ENCODE measurements around the gene ANAPC10. TPM values are rescaled to one million over a fixed set of nuclear protein-coding genes. Genes with fewer than 3 reads are reported as not detected.
A peak's percentile ranks its signal among the peaks of the same experiment; 100 is the strongest.

Gene ANAPC10
- total and polyA plus RNA-seq, 2 experiments from 2014 or later, result 22.4 to 31.7 TPM

DNA sequence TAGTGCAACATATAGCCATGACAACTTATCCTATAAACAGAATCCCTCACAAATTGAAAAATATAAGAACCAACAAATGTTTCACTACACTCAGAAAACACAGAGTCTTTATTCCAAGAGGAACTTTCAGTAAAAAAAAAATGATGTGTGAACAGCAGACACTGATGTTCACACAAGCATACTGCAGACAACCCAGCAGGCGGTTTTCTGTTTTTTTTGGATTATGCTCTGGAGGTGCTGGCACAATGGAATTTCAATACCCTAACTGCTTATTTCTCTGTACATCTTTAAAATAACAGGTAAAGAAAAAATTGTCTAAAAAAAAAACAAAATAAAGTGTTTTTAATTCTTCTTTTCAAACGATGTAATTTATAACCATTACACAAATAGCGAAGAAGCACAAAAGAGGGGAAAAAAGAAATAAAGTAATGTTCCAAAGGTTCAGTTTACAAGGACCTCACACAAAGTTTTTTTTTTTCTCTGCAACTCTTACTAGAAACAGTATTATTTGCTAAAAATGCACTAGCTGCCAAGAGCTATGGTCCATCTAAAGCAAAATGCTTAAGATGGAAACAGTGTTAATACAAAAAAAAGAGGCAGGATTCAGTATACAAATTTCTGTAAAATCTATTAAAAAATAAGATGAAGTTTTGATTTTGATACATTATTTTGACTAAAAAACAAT is 55.3 kb downstream of the ANAPC10 start:
- H3K4me3 ChIP-seq, result no peak overlapping the region
- no peaks in the 10 kb centered on the region for H3F3A ChIP-seq (ENCODE audit: insufficient read depth)
- no peaks in the 10 kb centered on the region for H3K36me3 ChIP-seq (ENCODE audit: low read depth)
- in situ Hi-C loops (cut with MboI), result no loop called here
- peaks cover 9% of the 10 kb centered on the region for H3K79me2 ChIP-seq (ENCODE audit: insufficient read depth)
- peaks cover 18% of the 10 kb centered on the region for H3K4me1 ChIP-seq (ENCODE audit: insufficient read depth)
- 80 to 84% methylated on average over 3 of the region's 3 CpGs for WGBS, 2 experiments (ENCODE audit: low coverage in 1 of 2, low lambda C conversion rate in 2 of 2, missing lambda C conversion rate in 2 of 2)
- no peak for TF ChIP-seq EZH2phosphoT487 (IDR thresholded peaks at IDR 0.05; ENCODE audit: insufficient read depth, low read depth)
- H3K9me2 ChIP-seq (ENCODE audit: insufficient read depth), result no peaks in the 10 kb centered on the region
- no peak for DNase-seq
- H4K20me1 ChIP-seq (ENCODE audit: insufficient read depth), result no peaks in the 10 kb centered on the region
- no peak overlapping the region for H3K4me2 ChIP-seq (ENCODE audit: unreplicated experiment)
- no peaks in the 10 kb centered on the region for H3K9me3 ChIP-seq (ENCODE audit: low read depth)
- H2AFZ ChIP-seq, result no peak overlapping the region
- no peak overlapping the region for H3K27ac ChIP-seq
- no peak overlapping the region for H3K9ac ChIP-seq
- H3K27me3 ChIP-seq (replicated peaks; ENCODE audit: insufficient read depth), result no peaks in the 10 kb centered on the region

DNA sequence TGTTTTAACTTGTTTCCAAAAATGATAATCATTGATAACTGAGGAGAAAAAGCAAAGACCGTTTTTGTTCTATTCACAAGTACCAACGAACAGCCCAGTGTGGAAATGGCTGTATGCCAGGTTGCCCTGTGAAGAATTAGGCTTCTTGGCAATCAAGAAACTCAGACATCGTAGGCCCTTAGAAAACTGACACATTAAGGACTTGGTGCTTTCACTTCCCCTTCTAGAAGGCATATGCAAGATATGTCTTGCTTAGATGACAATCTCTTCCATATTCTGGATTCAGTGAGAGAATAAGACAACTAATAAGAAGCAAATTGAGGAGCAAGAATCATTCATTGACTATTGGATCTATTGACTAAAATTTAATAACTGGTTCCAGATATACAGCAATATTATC is 56.6 kb downstream of the ANAPC10 start:
- Histone ChIP-seq H3K9me3 (ENCODE audit: low read depth) (no peaks in the 10 kb centered on the region), H3K9me2 (ENCODE audit: insufficient read depth) (no peaks in the 10 kb centered on the region), H3K4me2 (ENCODE audit: unreplicated experiment) (no peak overlapping the region), H3K4me3 (no peak overlapping the region), H3K27me3 (replicated peaks; ENCODE audit: insufficient read depth) (no peaks in the 10 kb centered on the region), H3F3A (ENCODE audit: insufficient read depth) (no peaks in the 10 kb centered on the region), H3K27ac (no peak overlapping the region), H3K9ac (no peak overlapping the region), H4K20me1 (ENCODE audit: insufficient read depth) (no peaks in the 10 kb centered on the region), H3K79me2 (ENCODE audit: insufficient read depth) (no peaks in the 10 kb centered on the region), H3K36me3 (ENCODE audit: low read depth) (no peaks in the 10 kb centered on the region), H2AFZ (no peak overlapping the region), H3K4me1 (ENCODE audit: insufficient read depth) (peaks cover 18% of the 10 kb centered on the region)
- in situ Hi-C loops (cut with MboI), result no loop called here
- TF ChIP-seq EZH2phosphoT487 (IDR thresholded peaks at IDR 0.05; ENCODE audit: insufficient read depth, low read depth) (no peak), EZH2 (IDR thresholded peaks at IDR 0.05; ENCODE audit: insufficient read depth, poor library complexity, severe bottlenecking) (no peak)
- DNase-seq, result no peak
- WGBS, 2 experiments (ENCODE audit: low coverage in 1 of 2, low lambda C conversion rate in 2 of 2, missing lambda C conversion rate in 2 of 2), result 65% methylated on average over 3 of the region's 3 CpGs

DNA sequence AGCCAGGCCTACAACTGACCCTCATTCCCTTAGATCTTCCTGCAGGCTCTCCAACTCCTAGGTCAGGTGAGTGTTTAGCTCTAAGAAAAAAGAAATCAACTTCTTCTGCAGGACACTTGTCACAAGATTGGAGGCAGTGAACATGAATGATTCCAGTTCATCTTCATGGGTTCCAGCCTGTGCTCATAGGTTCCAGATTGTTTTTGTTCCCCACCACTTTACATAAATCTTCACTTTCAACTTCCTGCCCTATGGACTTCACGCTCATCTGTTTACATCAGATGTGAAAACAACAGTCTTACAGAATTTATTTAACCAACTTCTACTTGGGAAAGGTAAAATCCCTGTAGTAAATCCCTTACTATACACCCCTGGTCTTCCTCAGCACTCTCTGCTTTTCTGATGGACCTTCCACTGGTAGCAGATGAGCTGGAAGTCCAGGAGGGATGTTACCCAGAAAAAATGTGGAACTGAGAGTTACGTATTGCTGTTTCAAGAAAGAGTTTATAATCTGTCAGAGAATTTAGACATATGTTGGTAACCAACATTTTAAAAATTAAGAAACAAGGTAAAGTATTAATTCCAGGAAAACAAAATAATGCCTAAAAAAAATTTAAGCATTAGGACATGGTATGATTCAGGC is 62.4 kb downstream of the ANAPC10 start:
- H3F3A ChIP-seq (ENCODE audit: insufficient read depth), result no peaks in the 10 kb centered on the region
- DNase-seq, result no peak
- no peaks in the 10 kb centered on the region for H3K27me3 ChIP-seq (replicated peaks; ENCODE audit: insufficient read depth)
- no peak overlapping the region; the same call in 1 of the 2 replicates for H3K27ac ChIP-seq
- WGBS, 2 experiments (ENCODE audit: low coverage in 1 of 2, low lambda C conversion rate in 2 of 2, missing lambda C conversion rate in 2 of 2), result 98 to 99% methylated on average over 2 of the region's 2 CpGs
- H2AFZ ChIP-seq, result no peak overlapping the region
- peaks cover 10% of the 10 kb centered on the region for H3K4me1 ChIP-seq (ENCODE audit: insufficient read depth)
- no peaks in the 10 kb centered on the region for H3K9me2 ChIP-seq (ENCODE audit: insufficient read depth)
- TF ChIP-seq EZH2 (IDR thresholded peaks at IDR 0.05; ENCODE audit: insufficient read depth, poor library complexity, severe bottlenecking) (no peak), EZH2phosphoT487 (IDR thresholded peaks at IDR 0.05; ENCODE audit: insufficient read depth, low read depth) (no peak)
- no peak overlapping the region for H3K4me2 ChIP-seq (ENCODE audit: unreplicated experiment)
- in situ Hi-C loops (cut with MboI), result no loop called here
- H3K9me3 ChIP-seq (ENCODE audit: low read depth), result no peaks in the 10 kb centered on the region
- no peak overlapping the region for H3K9ac ChIP-seq
- H3K79me2 ChIP-seq (ENCODE audit: insufficient read depth), result no peaks in the 10 kb centered on the region
- H4K20me1 ChIP-seq (ENCODE audit: insufficient read depth), result no peaks in the 10 kb centered on the region
- H3K36me3 ChIP-seq (ENCODE audit: low read depth), result no peaks in the 10 kb centered on the region
- H3K4me3 ChIP-seq, result no peak overlapping the region

DNA sequence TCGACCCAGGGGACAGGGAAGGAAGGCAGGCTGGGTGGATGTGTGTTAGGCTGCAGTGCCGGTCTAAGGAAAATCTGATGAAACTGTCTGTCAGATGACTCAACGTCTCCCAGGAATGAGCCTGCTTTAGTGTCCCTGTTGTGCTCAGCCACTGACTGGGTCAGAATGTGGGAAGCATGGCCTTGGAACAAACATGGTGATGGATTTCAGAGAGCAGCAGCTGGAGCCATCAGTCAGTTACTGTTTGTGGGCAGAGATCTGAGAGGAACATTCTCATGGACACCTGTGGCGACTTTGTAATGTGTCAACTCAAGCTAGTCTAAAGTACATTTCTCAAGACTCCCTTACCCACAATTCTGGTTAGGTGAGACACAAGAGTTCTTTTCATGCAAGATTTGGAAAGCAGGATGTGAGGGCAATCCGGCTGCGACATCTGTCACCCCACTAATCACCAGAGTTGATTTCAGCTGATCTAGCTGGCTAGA is 63.2 kb downstream of the ANAPC10 start:
- peak; percentile 87 for DNase-seq
- Histone ChIP-seq H3K79me2 (ENCODE audit: insufficient read depth) (no peaks in the 10 kb centered on the region), H3K4me3 (no peak overlapping the region), H2AFZ (peak overlapping the region; percentile 20; the same call in 1 of the 2 replicates), H4K20me1 (ENCODE audit: insufficient read depth) (no peaks in the 10 kb centered on the region), H3K4me2 (ENCODE audit: unreplicated experiment) (no peak overlapping the region), H3K27me3 (replicated peaks; ENCODE audit: insufficient read depth) (no peaks in the 10 kb centered on the region), H3F3A (ENCODE audit: insufficient read depth) (no peaks in the 10 kb centered on the region), H3K9me3 (ENCODE audit: low read depth) (no peaks in the 10 kb centered on the region), H3K9me2 (ENCODE audit: insufficient read depth) (no peaks in the 10 kb centered on the region), H3K4me1 (ENCODE audit: insufficient read depth) (peaks cover 10% of the 10 kb centered on the region), H3K36me3 (ENCODE audit: low read depth) (no peaks in the 10 kb centered on the region), H3K9ac (no peak overlapping the region), H3K27ac (peak overlapping the region; percentile 28)
- 67 to 69% methylated on average over 6 of the region's 6 CpGs for WGBS, 2 experiments (ENCODE audit: low coverage in 1 of 2, low lambda C conversion rate in 2 of 2, missing lambda C conversion rate in 2 of 2)
- no peak for TF ChIP-seq EZH2 (IDR thresholded peaks at IDR 0.05; ENCODE audit: insufficient read depth, poor library complexity, severe bottlenecking)
- TF ChIP-seq EZH2phosphoT487 (IDR thresholded peaks at IDR 0.05; ENCODE audit: insufficient read depth, low read depth), result no peak
- in situ Hi-C loops (cut with MboI), result no loop called here

All from GM23248 (cell line).